Measurements from ENCODE around the gene TBX1.

The TBX1 gene

GRCh38 chr22:19803736-19804267 lies 43.2 kb downstream of the TBX1 start:
- Histone ChIP-seq H3K27me3 (ENCODE audit: low read length) (no peaks in the 10 kb centered on the region), H3K4me2 (ENCODE audit: low read depth, low read length, poor library complexity, severe bottlenecking) (no peak overlapping the region), H3K4me3 (ENCODE audit: insufficient read depth, low read length, poor library complexity, severe bottlenecking) (no peak overlapping the region), H3K9me2 (replicated peaks; ENCODE audit: insufficient read depth, low read length) (no peaks in the 10 kb centered on the region), H4K20me1 (ENCODE audit: low read depth, low read length) (no peaks in the 10 kb centered on the region), H3K27ac (ENCODE audit: low read depth, low read length) (no peak overlapping the region), H3K79me2 (ENCODE audit: insufficient read depth, low read length) (no peaks in the 10 kb centered on the region), H3K9me3 (ENCODE audit: insufficient read depth, low read length) (no peaks in the 10 kb centered on the region), H3K36me3 (ENCODE audit: low read length) (no peaks in the 10 kb centered on the region), H3K9ac (ENCODE audit: low read length) (no peak overlapping the region), H2AFZ (ENCODE audit: low read depth, low read length, severe bottlenecking) (no peak overlapping the region), H3F3A (ENCODE audit: insufficient read depth) (no peaks in the 10 kb centered on the region)
- TF ChIP-seq EZH2phosphoT487 (conservative IDR thresholded peaks at IDR 0.05; ENCODE audit: low read length) (no peak), CTCF (IDR thresholded peaks at IDR 0.05; ENCODE audit: insufficient read depth, low read length, poor library complexity, severe bottlenecking) (no peak)

GRCh38 chr22:19805821-19806212 lies 45.2 kb downstream of the TBX1 start:
- no peaks in the 10 kb centered on the region for H3K79me2 ChIP-seq (ENCODE audit: insufficient read depth, low read length)
- TF ChIP-seq CTCF (IDR thresholded peaks at IDR 0.05; ENCODE audit: insufficient read depth, low read length, poor library complexity, severe bottlenecking) (no peak), EZH2phosphoT487 (conservative IDR thresholded peaks at IDR 0.05; ENCODE audit: low read length) (no peak)
- no peaks in the 10 kb centered on the region for H3K27me3 ChIP-seq (ENCODE audit: low read length)
- H3K4me2 ChIP-seq (ENCODE audit: low read depth, low read length, poor library complexity, severe bottlenecking) = no peak overlapping the region
- H2AFZ ChIP-seq (ENCODE audit: low read depth, low read length, severe bottlenecking) = no peak overlapping the region
- H3K36me3 ChIP-seq (ENCODE audit: low read length) = no peaks in the 10 kb centered on the region
- no peak overlapping the region for H3K4me3 ChIP-seq (ENCODE audit: insufficient read depth, low read length, poor library complexity, severe bottlenecking)
- H3K27ac ChIP-seq (ENCODE audit: low read depth, low read length) = no peak overlapping the region
- H3K9ac ChIP-seq (ENCODE audit: low read length) = no peak overlapping the region
- no peaks in the 10 kb centered on the region for H3K9me3 ChIP-seq (ENCODE audit: insufficient read depth, low read length)
- H3F3A ChIP-seq (ENCODE audit: insufficient read depth) = no peaks in the 10 kb centered on the region
- H4K20me1 ChIP-seq (ENCODE audit: low read depth, low read length) = no peaks in the 10 kb centered on the region
- no peaks in the 10 kb centered on the region for H3K9me2 ChIP-seq (replicated peaks; ENCODE audit: insufficient read depth, low read length)

DNA sequence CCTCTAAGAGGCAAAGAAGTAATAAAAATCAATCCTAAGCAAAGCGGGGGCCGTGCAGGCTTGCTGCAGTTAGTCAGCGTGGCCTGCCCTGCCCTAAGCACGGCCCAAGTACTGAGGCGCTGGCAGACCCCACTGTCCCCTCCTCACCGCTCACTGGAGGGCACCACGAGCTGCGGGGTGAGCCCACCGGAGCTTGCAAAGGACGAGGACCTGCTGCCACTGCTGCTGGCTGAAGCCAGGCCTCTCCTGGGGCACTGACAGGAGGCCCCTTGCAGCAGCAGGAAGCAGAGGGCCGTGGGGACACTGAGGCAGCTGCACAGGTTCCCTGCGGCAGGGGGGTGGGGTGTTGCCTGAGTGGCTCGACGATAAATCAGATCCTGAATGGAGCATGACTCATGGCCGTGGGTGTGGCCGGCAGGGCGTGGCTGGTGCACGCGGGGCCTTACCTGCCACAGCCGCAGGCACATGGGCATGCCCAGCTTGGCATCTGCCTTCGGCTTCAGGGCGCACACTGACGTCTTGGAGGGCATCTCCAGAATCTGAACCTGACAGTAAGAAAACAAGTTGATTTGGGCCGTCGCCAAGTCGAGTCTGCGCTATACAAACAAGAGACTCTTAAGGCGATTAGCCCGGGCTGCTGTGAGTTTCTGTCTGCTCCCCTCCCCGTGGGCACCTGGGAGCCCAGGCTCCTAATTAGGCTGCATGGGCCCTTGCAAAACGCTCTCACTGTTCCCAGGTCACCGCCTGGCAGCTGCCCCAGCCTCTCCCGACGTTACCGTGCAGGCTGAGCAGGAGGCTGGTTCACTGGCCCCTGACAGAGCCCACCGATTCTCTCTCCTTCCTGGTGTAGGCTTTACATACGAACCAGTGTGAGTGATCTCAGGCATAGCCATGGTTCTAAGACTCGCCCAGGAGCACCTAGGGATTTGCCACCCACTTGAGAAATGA lies 45.9 kb downstream of the TBX1 start:
- H3K4me3 ChIP-seq (ENCODE audit: insufficient read depth, low read length, poor library complexity, severe bottlenecking) = no peak overlapping the region
- H3K9ac ChIP-seq (ENCODE audit: low read length) = no peak overlapping the region
- H3K9me3 ChIP-seq (ENCODE audit: insufficient read depth, low read length) = no peaks in the 10 kb centered on the region
- H4K20me1 ChIP-seq (ENCODE audit: low read depth, low read length) = no peaks in the 10 kb centered on the region
- no peak for TF ChIP-seq CTCF (IDR thresholded peaks at IDR 0.05; ENCODE audit: insufficient read depth, low read length, poor library complexity, severe bottlenecking)
- no peak for TF ChIP-seq EZH2phosphoT487 (conservative IDR thresholded peaks at IDR 0.05; ENCODE audit: low read length)
- no peaks in the 10 kb centered on the region for H3K36me3 ChIP-seq (ENCODE audit: low read length)
- no peak overlapping the region for H2AFZ ChIP-seq (ENCODE audit: low read depth, low read length, severe bottlenecking)
- no peaks in the 10 kb centered on the region for H3K27me3 ChIP-seq (ENCODE audit: low read length)
- H3K4me2 ChIP-seq (ENCODE audit: low read depth, low read length, poor library complexity, severe bottlenecking) = no peak overlapping the region
- H3K9me2 ChIP-seq (replicated peaks; ENCODE audit: insufficient read depth, low read length) = no peaks in the 10 kb centered on the region
- H3K79me2 ChIP-seq (ENCODE audit: insufficient read depth, low read length) = no peaks in the 10 kb centered on the region
- no peak overlapping the region for H3K27ac ChIP-seq (ENCODE audit: low read depth, low read length)
- H3F3A ChIP-seq (ENCODE audit: insufficient read depth) = no peaks in the 10 kb centered on the region
